GM04504 (cell line): Measurements from ENCODE around the gene ULK4.
"Not testable (repeated sequence)": the region's sequence is repeated elsewhere in the genome, so short reads cannot be mapped to it uniquely, and the experiment has no call there.

Experiments used
- DNase-seq: peaks from one replicate; pipeline ENCODE4 v3.0.0-alpha.2; 2012; ENCODE audit warnings: low read depth

Gene ULK4

DNA sequence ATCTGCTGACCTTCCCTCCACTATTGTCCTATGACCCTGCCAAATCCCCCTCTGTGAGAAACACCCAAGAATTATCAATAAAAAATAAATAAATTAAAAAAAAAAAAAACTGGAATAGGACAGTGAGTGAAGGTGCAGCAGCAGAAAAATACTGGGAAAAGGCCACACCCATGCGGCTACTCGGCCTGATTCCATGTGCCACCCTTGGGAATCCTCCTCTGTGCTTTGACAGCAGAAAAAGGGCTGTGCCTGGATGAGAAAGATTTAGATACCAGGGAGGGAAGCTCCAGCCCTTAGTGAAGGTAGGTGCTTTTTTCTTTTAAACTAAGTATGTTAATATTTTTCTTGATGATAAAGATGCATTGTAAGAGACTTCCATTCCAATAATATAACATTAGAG, 654.8 kb downstream of the ULK4 start:
- no peak for DNase-seq

DNA sequence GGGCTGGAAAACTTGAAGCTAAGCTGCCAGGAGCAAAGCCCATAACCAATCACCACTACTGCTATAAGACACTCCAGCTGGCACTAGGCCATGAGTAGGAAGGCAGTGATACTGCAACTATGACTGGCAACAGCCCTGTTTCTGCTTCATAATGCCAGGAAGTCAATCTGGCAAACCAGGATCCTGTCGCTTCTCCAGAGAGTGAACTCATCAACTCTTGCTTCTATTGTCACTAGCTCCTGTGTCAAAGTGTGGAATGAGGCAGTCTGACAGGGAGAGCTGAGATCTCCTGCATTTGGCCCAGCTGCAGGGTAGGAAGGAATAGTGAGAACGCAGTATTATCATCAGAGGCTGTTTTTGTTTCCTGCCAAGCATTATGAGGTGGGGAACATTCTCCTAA, 657.3 kb downstream of the ULK4 start:
- peak; percentile 3 for DNase-seq

DNA sequence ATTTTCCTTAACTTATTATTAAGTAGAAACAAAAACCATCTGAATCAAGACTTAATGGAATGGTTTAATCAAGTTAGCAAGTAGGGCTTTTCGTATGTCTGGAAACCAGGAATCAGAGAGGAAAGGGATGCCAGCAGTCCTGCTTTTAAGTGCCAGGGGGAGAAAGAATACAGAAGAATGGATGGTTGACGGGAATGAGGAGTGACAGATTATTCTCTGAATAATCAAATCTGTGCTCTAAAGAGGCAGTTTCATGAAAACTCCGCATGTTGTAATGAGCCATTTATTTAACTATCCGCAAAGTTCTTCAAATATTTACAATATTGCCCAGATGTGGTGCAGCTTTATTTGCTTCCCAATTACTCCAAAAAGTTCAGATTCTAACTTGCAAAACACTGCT, 659.6 kb downstream of the ULK4 start:
- DNase-seq, result no peak

DNA sequence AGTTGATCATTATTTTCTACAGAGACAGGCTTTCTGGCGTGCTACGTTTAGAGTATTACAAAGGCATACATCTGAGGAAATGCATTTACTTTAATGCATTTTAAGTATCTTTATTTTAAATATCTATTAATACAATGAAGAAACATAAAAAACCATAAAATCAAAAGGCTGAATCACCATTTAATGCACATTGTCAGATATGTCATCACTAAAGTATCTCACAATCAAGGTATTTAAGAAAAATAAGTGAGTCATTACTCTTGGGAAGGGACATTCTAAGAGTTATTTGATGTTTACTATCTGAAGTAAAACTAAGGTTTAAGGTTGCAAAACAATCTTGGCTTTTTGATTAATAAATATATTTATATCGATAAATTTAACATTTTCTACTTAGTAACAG, 660.4 kb downstream of the ULK4 start:
- DNase-seq, result no peak

DNA sequence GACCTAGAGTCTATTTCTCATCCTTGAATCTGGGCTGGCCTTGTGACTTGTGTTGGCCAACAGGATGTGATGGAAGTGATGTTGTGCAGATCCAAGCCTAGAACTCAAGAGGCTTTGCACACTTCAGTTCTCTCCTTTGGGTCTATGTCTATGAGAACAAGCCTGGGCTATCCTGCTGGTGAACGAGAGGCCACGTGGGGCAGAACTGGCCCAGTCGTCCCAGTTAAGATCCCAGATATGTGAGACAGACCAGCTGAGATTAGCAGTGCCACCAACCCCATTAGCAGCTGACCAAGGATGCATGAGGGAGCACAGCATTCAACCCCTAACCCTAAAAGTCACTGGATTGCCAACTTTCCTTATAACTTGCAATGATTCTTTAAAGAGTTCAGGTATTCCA, 662.9 kb downstream of the ULK4 start:
- no peak for DNase-seq

DNA sequence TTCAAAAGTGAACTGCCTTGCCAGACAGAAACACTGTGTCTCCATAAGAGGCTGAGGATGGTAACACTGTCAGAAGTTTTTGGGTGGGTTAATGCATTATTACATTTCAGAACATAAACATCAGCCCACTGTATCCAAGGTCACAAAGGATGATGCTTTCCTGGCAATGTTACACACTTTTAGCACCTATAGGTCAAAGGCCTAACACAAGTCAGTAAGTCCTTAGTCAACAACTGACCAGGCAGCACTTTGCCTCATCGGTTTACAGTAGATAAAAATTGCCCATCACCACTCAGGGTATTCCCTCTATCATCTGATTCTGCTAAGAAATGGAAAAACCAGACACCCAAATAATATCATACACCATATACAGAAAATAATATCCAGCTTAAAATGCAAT, 664.2 kb downstream of the ULK4 start:
- DNase-seq, result no peak

DNA sequence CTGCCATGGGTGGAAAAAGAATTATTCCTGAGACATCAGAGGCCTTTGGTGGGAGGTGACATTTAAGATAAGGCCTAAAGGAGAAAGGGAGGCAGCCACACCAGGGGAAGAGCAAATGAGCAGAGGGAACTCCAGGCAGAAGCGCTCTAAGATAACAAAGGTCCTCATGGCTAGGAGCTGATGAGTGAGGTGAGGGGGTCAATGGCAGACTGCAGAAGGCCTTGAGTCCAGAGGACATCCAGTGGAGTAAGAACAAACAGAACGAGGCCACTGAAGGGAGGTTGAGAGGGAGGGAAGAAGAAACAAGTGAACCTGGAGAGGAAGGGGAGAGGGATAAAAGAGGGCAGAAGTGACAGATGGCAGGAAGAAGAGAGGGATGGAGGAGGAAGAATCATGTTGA, 665.3 kb downstream of the ULK4 start:
- no peak for DNase-seq

DNA sequence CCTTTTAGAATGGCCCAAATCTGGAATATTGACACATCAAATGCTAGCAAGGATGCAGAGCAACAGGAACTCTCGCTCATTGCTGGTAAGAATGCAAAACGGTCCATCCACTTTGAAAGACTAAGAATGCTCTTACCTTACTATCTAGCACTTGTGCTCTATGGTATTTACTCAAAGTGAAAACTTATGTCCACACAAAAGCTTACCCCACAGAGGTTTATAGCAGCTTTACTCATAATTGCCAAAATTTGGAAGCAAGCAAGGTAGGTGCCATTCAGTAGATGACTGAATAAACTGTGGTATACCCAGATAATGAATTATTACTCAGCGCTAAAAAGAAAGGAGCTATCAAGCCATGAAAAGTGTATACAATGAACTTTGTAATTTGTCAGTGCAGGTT, 666.2 kb downstream of the ULK4 start:
- no peak for DNase-seq

DNA sequence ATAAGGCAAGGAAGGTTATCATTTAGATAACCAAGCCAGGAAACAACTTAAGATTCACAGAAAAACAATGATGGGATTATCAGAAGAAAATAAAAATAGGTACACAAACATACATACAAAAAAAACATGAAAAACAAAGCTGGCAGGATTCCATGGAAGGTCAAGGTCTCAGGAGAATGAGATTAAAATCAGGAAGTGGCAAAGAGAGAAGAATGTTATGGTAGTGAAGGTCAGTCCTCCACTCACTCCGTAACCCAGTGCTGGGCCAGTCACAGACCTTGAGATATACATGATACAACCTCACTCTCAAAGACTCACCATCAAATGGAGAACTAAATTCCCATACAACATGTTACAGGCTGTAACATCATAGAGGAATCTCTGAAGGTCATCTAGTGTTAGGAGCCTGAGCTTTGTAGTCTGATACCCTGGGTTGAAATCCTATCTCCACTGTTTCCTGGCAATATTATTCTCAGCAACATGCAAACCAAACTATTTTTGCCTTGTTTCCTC, 668.7 kb downstream of the ULK4 start:
- no peak for DNase-seq

DNA sequence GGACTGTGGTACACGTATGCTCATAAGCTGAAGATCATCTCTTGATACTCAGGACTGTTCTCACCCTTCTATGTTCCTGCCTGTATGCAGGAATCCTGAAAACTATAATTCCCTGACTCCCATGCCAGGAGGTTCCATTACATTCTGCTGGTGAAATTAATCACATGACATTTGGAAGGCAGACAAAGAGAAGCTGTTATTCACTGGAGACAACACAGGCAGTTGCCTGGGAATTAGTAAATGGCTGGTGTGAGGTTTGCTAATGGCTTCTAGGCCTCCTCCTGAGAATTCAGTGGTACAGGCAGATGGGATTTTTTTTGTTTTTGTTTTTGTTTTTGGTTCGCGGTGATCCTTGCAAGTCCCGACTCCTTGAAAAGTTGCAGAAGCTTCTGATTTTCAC, 671.2 kb downstream of the ULK4 start:
- no peak for DNase-seq

DNA sequence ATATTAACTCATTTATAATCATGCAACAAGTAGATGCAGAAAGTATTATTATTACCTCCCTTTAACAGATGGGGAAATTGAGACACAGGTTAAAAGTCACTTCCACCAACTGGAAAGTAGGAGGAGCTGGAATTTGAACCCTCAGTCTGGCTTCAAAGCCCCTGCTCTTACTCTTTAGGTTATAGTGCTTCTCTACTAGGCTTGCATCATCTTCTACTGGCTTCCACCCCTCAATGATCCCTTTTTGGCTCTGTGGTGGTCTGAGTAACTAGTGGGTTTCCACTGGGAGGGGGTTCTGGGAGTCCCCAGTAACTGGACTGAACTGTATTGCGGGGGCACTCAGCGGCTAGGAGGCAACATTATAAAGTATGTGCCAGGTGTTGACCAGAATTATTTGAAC, 671.6 kb downstream of the ULK4 start:
- DNase-seq, result no peak

DNA sequence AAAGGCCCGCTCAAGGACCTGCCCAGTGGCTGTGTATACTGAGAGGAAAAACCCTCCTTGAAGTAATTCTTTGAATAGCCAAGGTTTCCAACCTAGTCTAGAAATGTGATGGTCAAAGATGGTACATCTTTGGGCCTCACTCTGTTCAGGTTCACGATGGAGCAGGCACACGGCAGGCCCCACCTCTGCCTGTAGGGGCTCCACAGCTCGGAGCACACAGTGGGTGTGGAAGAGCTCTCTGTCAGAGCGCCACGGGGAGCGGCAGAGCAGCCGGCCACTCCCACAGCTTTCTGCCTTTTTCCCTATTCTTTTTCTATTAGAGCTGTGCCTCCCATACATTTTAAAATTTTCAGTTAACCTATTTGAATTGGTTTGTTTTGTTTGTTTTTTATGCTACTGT, 673.1 kb downstream of the ULK4 start:
- DNase-seq, result no peak

DNA sequence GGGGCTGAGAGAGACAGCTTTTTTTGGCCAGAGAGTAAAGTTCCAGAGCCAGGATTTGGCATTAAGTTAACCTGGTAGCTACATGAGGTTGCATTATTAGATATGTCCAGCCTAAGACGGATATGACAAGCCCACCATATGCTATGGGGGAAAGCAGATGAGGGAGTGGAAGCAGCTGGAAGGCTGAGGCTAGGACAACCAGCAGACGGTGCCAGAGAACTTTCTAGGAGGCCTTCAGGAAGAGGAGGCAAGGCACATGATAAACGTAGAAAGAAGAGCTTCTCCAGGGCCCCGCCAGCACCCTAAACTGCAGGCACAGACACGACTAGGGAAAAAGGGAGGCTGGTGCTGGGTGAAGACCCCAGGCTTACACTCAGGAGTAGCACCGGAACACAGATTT, 675.6 kb downstream of the ULK4 start:
- no peak for DNase-seq

DNA sequence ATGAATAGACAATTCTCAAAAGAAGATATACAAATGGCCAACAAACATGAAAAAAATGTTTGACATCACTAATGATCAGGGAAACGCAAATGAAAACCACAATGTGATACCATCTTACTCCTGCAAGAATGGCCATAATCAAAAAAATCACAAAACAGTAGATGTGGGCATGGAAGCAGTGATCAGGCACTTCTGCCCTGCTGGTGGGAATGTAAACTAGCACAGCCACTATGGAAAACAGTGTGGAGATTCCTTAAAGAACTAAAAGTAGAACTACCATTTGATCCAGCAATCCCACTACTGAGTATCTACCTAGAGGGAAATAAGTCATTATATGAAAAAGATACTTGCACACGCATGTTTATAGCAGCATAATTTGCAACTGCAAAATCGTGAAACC, 677.0 kb downstream of the ULK4 start:
- not testable (repeated sequence) for DNase-seq

DNA sequence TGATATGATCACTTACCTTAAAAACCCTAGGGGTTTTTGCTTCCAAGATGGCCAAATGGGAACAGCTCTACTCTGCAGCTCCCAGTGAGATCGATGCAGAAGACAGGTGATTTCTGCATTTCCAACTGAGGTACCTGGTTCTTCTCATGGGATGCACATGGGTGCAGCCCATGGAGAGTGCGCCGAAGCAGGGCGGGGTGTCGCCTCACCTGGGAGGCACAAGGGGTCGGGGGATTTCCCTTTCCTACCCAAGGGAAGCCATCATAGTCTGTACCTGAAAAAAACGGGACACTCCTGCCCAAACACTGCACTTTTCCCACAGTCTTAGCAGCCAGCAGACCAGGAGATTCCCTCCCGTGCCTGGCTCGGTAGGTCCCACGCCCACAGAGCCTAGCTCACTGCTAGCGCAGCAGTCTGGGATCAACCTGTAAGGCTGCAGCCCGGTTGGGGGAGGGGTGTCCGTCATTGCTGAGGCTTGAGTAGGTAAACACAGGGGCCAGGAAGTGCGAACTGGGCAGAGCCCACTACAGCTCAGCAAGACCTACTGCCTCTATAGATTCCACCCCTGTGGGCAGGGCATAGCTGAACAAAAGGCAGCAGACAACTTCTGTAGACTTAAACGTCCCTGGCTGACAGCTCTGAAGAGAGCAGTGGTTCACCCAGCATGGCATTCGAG, 684.0 kb downstream of the ULK4 start:
- no peak for DNase-seq

DNA sequence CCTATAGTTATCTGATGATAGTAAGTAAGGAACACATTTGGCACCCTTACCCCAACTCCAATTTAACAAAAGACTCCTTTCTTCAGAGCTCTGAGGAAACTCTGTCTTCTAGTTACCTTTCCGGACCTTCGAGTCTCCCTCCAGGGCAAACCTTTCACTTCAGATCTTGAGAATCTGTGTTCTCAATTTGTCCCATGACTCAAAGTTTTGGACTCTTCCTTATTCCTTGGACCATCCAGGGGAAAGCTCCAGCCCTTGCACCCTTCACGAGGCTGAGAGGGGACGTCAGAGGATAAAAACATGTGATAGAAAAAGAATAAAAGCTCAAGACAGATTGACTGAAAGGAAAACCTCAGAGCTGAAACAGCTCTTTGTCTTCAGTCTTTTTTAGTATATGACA, 685.7 kb downstream of the ULK4 start:
- no peak for DNase-seq

DNA sequence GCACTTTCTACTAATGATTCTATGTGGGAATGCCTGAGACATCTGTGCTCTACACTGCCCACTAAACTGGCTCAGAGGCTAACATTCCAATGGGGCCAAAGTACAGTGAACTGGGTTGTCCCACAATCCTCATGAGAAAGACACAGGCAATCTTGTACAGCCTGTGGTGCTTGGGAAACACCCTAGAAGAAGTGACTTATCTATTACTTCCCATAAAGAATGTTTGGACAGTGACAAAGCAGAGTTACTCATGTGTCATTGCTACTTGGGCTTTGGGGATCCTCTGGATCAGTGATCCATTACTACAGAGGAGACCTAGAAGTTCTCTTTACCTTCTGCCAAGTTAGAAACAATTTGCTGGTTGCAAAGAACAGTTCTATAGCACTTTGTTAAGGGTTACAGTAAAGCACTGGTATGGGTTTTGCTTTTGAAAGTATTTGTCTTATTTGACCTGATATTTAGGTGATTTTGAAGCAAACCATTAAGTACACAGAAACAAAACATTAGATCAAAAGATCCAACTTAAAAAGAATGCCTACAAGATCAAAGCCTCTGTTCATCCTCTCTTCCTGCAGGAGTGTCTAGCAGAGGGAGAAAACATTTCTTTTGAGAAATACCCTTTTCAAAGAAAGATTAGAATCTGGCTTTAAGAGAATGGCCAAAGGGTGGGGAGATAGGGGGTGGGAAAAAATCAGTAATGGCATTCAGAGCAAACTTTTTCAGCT, 686.8 kb downstream of the ULK4 start:
- no peak for DNase-seq

DNA sequence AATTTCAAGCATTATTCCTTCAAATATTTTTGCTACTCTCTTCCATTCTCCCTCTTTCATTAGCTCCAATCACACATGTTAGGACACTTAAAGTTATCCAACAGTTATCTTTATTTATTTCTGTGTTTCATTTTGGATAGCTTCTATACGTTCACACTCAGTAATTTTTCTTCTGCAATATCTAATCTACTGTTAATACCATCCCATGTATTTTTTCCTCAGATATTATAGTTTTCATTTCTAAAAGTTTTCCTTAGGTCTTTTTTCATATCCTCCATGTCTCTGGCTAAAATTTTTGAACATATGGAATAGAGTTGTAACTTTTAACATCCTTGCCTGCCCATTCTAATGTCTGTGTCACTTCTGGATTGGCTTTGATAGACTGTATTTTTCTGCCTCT, 689.2 kb downstream of the ULK4 start:
- DNase-seq, result no peak

DNA sequence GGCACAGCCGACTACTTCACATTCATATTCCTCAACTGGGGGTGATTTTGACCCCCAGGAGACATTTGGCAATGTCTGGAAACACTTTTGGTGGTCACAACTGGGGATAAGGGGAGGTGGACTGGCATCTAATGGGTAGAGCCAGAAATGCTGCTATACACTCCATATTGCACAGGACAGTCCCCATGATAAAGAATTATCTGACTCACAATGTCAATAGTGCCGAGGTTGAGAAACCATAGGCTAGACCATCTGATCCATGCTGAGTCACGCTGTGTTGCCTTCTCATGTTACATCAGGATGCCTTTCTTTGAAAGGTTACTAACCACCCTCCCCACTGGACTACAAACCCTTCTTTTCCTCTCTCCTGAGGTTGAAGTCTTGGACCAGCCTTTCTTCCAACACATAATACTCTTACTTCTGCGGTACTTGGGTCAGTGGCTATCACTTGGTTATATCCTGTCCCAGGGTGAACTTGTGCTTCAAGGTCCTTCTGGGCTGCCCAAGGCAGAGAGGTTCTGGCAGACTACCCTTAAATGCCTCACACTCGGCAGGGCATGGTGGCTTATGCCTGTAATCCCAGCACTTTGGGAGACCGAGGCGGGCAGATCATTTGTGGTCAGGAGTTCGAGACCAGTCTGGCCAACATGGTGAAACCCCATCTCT, 693.8 kb downstream of the ULK4 start:
- DNase-seq, result peak; percentile 66

DNA sequence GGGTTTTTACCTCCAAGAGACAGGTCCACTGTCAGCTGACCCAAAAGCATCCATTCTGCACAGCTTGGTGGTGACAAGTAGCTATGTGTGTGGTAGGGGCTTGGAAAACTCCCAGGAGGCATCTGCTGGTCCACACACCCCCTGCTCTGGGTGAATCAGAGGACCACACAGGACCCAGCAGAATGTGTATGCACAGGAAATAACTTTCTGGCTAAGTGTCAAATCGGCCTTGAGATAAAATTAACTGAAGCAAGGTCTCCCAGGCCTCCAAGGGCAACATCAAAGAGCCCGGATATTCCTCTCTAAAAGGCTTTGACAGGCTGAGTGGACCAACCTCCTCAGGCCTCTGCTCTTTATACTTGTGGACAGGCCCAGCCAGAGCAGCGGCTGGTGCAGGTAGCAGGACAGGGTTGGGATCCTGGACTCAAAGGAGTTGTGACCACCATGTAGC, 696.1 kb downstream of the ULK4 start:
- peak; percentile 27 for DNase-seq

DNA sequence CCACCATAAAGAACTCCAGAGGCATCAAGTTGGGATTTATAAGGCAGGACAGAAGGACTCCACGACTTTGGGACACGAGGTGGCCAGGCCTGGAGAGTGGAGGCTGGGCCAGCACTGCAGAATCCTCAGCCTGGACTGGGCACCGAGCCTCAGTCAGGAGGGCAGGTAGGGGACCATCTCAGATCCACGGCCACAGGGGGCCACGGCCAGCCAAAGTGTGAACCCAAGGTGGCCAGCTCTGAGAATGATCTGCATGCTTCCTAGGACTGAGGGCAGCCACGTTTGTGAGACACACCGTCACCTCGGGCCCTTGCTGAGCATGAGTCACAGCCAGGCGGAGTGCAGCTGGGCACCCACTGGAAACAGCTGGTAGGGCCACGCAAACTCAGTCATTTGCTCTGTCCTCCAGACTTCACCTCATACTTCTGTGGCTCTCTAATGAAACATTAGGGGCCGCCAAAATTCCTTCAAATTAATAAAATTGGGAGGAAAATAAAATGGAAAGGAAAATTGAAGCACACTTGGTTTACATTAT, 696.8 kb downstream of the ULK4 start:
- DNase-seq, result no peak

DNA sequence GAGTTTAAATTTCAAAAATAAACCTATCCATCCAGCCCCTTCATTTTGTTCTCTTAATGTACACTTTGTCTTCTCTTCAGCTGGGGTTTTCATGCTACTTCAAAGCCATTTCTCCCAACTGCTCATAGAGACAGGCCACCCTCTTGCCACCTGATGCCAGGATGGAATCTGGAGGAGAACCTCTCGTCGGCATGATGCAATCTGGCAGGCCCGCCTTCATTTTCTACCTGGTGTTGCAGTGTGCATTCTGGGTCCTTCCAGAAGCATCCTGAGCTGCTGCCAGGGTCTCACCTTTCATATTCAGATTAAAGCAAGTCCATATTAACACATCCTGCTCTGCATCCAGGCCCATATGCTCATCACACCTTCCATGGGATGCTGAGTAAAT, 701.8 kb downstream of the ULK4 start:
- no peak for DNase-seq
